ENCODE results near the gene SORCS2. TPM values are rescaled to one million over a fixed set of nuclear protein-coding genes. Genes with fewer than 3 reads are reported as not detected.

The SORCS2 gene
- polyA plus RNA-seq, 1 of the 3 experiments (the other 2 are of a cell fraction) = 1.6 TPM

DNA sequence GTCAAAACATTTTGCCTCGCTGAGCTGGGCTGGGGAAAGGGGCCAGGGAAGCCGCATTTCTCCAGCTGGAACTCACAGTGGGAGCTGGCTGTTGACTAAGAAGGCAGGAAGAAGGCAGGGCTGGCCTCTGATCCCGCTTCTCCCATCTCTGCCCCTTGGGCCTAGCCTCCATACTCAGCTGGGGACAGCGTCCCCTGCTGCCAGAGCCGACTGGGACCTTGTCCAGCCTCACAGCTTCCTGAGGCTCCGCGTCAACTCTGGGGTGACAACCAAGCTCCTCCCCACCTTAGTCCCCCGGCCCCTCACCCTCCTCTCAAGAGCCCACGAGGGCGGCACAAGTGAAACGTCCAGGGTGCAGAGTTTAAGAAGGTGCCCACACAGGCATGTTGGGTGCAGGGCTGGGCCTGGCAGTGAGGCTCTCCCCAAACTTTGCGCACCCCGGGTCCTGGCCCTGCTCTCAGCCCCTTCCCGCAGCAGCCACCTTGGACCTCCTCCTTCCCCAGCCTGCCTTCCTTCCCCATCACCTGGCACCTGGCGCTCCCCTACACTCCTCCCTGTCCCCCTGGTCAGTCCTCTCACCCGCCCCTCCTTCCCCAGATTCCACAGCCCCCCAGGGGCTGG, 141.6 kb downstream of the SORCS2 start:
- ChIA-PET CTCF (interaction anchor here (0.8 to 3.9 kb wide), 5 partner anchors 13 to 182 kb away, joined by 3 to 57 read pairs (median 6); partner anchors contain the start of gene SORCS2), POLR2A (no interaction called here)
- no peak overlapping the region for H3K4me2 ChIP-seq
- no peaks in the 10 kb centered on the region for H4K20me1 ChIP-seq (ENCODE audit: insufficient read depth)
- H3F3A ChIP-seq (replicated peaks; ENCODE audit: insufficient read depth) = no peaks in the 10 kb centered on the region
- TF ChIP-seq YY1 (IDR thresholded peaks at IDR 0.05; ENCODE audit: low read depth) (no peak), MEF2A (IDR thresholded peaks at IDR 0.05; ENCODE audit: borderline replicate concordance, low read depth) (no peak), JUND (IDR thresholded peaks at IDR 0.05) (no peak), TAF1 (IDR thresholded peaks at IDR 0.05; ENCODE audit: borderline replicate concordance, low read depth, low read length) (no peak), NRF1 (IDR thresholded peaks at IDR 0.05; ENCODE audit: low read depth, low read length) (no peak), TEAD4 (IDR thresholded peaks at IDR 0.05; ENCODE audit: borderline replicate concordance, insufficient read depth) (no peak), RFX5 (IDR thresholded peaks at IDR 0.05; ENCODE audit: low read length) (no peak), RAD21 (IDR thresholded peaks at IDR 0.05; ENCODE audit: low read length) (no peak), RCOR1 (IDR thresholded peaks at IDR 0.05; ENCODE audit: low read length) (no peak)
- TF ChIP-seq, protein P1, sequence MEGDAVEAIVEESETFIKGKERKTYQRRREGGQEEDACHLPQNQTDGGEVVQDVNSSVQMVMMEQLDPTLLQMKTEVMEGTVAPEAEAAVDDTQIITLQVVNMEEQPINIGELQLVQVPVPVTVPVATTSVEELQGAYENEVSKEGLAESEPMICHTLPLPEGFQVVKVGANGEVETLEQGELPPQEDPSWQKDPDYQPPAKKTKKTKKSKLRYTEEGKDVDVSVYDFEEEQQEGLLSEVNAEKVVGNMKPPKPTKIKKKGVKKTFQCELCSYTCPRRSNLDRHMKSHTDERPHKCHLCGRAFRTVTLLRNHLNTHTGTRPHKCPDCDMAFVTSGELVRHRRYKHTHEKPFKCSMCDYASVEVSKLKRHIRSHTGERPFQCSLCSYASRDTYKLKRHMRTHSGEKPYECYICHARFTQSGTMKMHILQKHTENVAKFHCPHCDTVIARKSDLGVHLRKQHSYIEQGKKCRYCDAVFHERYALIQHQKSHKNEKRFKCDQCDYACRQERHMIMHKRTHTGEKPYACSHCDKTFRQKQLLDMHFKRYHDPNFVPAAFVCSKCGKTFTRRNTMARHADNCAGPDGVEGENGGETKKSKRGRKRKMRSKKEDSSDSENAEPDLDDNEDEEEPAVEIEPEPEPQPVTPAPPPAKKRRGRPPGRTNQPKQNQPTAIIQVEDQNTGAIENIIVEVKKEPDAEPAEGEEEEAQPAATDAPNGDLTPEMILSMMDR (IDR thresholded peaks at IDR 0.05) = no peak
- TF ChIP-seq, protein P2, sequence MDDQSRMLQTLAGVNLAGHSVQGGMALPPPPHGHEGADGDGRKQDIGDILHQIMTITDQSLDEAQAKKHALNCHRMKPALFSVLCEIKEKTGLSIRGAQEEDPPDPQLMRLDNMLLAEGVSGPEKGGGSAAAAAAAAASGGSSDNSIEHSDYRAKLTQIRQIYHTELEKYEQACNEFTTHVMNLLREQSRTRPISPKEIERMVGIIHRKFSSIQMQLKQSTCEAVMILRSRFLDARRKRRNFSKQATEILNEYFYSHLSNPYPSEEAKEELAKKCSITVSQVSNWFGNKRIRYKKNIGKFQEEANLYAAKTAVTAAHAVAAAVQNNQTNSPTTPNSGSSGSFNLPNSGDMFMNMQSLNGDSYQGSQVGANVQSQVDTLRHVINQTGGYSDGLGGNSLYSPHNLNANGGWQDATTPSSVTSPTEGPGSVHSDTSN (IDR thresholded peaks at IDR 0.05) = no peak
- TF ChIP-seq, protein P3, sequence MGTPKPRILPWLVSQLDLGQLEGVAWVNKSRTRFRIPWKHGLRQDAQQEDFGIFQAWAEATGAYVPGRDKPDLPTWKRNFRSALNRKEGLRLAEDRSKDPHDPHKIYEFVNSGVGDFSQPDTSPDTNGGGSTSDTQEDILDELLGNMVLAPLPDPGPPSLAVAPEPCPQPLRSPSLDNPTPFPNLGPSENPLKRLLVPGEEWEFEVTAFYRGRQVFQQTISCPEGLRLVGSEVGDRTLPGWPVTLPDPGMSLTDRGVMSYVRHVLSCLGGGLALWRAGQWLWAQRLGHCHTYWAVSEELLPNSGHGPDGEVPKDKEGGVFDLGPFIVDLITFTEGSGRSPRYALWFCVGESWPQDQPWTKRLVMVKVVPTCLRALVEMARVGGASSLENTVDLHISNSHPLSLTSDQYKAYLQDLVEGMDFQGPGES (IDR thresholded peaks at IDR 0.05; ENCODE audit: low read depth, low read length) = no peak
- DNase-seq = no peak
- no peak overlapping the region for H3K4me3 ChIP-seq (ENCODE audit: low read depth in 2 of 2, low read length in 1 of 2)
- no peaks in the 10 kb centered on the region for H3K36me3 ChIP-seq (replicated peaks in 1 of 2; ENCODE audit: control insufficient read depth in 1 of 2, insufficient read depth in 2 of 2, low read length in 1 of 2)
- H3K27ac ChIP-seq (ENCODE audit: low read depth in 2 of 2, low read length in 1 of 2) = no peak overlapping the region
- no peaks in the 10 kb centered on the region for H3K79me2 ChIP-seq (ENCODE audit: insufficient read depth)
- no peaks in the 10 kb centered on the region for H3K9me3 ChIP-seq
- H2AFZ ChIP-seq (ENCODE audit: low read depth) = no peak overlapping the region
- H3K4me1 ChIP-seq (ENCODE audit: control insufficient read depth in 1 of 2, insufficient read depth in 2 of 2, low read depth in 1 of 2, low read length in 1 of 2) = peaks cover 0 to 5% of the 10 kb centered on the region in 2 experiments; a peak in 2 of 4 replicates
- 72% methylated on average over 8 of the region's 16 CpGs for WGBS (ENCODE audit: low lambda C conversion rate)
- no peaks in the 10 kb centered on the region for H3K9me2 ChIP-seq
- no peak overlapping the region for H3K9ac ChIP-seq
- no peaks in the 10 kb centered on the region for H3K27me3 ChIP-seq (ENCODE audit: insufficient read depth)

Measured in SK-N-SH (cell line).